Measurements from ENCODE around the gene RBM12. TPM values are rescaled to one million over a fixed set of nuclear protein-coding genes. Genes with fewer than 3 reads are reported as not detected.

RBM12 gene
- polyA plus RNA-seq, 10 donors: 42.0 to 60.9 (median 54.5) TPM

DNA sequence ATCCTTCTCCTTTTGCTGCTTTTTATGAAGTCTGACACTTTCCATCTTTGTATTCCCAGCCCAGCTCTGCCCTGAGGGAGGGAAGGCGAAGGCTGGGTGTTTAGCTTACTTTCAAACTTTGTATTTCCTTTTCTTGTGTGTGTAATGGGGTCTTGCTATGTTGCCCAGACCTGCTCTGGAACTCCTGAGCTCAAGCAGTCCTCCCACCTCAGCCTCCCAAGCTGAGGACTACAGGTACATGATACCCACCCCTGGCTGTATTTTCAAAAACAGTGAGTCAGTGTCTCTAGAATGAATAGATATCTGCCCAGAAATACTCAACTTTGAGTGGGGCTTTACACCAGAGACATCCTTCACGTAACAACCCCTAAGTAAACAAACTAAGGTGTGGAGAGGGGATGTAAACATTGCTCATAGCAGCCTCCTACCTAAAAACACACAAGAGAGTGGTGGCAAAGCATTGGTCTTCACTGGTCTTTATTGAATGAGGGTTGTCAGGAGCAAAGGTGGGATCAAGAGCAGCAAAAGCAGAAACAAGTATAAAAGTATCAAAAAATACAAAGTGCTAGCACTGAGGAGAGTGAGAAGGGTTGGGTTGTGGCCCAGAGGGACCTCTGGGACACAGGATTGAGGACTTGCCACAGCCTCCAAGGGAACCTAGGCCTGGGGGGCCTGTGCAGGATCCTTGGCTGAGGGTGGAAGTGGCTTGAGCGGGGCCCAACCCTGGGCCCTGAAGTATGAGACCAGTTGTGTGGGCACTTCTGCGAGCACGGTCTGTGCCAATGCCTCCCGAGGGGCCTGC is 38.9 kb downstream of the RBM12 start:
- no peak for DNase-seq

DNA sequence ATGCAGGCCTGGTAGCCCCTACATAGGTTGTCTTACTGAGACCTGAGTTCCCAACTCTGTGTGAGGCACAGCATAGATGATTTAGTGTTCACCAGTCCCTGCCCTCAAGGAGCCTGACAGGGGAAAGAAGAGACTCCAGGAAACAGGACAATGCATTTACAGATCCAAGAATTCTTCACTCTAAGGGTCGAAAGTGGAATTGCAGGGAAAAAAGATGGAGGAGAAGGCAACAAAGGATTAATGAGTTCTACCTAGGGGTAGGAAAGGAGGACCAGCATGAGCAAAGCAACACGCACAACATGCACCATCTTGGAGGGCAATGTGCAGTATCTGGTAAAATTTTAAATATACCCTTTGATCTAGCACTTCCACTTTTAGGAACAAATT is 43.1 kb downstream of the RBM12 start:
- no peak for DNase-seq

DNA sequence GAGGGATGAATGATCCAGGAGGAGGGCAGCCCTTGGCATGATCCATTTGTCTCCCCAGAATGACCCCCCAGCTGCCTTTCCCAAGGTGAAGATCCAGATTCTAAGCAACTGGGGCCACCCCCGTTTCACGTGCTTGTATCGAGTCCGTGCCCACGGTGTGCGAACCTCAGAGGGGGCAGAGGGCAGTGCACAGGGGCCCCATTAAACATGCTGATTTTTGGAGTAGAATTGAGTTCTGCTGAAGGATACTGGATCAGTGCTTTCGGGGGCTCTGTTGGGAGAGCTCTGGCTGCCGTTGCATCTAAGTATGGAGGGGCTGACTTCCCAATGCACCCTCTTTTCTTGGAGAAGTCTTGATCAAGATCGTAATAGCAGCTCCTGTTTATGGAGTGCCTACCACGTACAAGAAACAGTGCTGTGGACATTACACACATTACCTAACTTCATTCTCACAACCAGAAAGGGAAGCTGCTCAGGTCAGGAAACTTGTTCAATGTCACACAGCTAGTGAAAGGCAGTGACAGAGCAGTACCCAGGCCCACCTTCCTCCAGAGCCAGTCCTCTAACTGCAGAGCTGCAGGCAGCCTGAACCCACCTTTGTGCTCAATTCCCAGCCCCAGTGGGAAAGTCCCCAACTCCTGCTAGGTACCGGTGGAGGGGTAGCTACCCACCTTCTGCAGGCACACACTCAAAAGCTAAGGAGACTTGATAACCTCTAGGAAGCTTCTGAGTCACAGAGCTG is 43.7 kb downstream of the RBM12 start:
- no peak for DNase-seq

DNA sequence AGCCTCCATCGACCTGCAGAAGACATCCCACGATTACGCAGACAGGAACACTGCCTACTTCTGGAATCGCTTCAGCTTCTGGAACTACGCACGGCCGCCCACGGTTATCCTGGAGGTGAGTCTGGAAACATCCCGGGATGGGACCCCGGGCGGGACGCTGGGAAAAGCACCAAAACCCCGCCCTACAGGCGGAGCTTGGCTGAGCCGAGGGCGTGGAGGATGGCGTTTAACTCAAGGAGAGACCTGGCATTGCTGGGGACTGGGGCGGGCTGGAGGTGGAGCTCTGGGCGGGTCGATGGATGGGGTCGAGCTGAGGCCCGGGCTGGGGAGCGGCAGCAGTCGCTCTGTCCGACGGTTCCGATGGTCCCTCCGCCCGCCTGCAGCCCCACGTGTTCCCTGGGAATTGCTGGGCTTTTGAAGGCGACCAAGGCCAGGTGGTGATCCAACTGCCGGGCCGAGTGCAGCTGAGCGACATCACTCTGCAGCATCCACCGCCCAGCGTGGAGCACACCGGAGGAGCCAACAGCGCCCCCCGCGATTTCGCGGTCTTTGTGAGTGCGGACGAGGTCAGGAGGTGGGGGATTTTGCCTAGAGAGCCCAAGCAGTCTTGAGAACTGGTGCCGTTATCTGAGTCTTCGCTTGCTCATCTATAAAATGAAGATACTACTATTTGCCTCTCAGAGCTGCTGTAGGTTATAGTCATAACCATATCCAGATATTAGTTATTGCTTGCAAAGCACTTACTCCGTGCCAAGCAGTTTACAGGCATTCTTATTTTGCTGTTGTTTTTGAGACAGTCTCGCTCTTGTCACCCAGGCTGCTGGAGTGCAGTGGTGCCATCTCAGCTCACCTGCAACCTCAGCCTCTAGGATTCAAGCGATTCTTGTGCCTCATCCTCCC is 45.3 kb downstream of the RBM12 start:
- DNase-seq: peak; percentile 76 to 96 (median 88)

DNA sequence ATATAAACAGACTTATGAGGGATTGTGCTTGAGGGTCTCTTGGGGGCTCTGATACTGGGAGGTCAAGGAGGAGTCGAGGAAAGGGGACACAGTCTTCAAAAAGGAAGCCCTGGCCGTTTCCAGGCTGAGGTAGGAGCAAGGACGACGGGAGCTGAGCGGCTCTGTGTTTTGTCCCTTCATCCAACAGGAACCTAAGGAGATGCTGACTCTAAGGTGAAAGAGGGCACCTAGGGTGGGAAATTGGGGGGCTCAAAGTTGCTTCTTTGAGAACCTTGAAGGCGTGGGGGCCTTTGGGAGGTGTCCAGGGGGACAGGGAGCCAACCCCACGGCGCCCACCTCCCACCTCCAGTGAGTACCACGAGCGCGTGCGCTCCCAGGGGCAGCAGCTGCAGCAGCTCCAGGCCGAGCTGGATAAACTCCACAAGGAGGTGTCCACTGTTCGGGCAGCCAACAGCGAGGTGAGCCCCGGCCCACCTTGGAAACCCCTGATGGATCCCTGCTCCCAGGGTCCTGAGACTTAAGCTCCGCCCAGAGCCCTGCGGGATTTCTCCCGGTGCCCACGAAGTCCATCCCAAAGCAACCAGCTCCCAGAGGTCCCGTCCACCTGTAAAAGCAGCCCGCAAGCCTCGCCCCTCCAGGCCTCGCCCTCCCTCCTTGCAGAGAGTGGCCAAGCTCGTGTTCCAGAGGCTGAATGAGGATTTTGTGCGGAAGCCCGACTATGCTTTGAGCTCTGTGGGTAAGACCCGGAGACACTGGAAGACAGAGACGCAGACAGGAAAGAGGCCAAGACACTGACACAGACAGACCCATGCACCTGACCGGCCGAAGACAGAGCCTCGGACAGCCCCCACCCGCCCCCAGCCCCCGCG is 46.2 kb downstream of the RBM12 start:
- peak in 1 of 3 donors; percentile 66 for DNase-seq

DNA sequence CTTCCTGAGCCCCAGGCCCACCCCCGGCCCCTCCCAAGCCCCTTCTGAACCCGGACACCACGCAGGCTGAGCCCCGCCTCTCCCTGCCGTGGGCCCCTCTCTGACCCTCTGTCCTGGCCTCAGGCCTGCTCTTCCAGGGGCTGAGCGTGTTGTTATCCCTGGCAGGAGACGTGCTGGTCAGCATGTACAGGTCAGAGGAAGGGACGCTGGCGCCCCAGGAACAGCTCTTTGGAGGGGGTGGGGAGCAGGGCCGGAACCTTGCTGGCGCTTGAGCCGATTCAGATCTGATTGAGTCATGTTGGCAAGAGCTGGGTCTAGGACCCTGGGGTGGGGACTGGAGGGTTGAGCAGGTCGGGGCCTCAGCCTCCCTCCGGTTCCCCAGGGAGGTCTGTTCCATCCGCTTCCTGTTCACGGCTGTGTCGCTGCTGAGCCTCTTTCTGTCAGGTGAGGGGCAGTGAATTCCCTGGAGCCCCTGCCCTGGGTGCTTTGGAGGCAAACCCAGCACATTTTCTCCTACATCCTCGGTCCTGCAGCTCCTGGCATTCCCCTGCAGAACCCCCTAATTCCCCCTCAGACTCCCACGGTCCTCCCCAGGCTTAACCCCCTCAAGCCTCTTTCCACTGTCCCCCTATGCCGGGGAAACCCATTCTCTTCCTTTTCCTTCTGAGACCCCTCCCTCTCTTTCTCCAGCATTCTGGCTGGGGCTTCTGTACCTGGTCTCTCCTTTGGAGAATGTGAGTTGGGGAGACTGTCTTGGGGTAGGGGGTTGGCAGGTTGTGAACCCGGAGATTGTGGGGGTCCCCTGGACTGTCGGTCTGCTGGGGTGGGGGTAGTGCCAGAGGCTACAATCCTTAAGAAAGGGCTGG is 47.1 kb downstream of the RBM12 start:
- peak; percentile 59 to 94 (median 72) for DNase-seq

DNA sequence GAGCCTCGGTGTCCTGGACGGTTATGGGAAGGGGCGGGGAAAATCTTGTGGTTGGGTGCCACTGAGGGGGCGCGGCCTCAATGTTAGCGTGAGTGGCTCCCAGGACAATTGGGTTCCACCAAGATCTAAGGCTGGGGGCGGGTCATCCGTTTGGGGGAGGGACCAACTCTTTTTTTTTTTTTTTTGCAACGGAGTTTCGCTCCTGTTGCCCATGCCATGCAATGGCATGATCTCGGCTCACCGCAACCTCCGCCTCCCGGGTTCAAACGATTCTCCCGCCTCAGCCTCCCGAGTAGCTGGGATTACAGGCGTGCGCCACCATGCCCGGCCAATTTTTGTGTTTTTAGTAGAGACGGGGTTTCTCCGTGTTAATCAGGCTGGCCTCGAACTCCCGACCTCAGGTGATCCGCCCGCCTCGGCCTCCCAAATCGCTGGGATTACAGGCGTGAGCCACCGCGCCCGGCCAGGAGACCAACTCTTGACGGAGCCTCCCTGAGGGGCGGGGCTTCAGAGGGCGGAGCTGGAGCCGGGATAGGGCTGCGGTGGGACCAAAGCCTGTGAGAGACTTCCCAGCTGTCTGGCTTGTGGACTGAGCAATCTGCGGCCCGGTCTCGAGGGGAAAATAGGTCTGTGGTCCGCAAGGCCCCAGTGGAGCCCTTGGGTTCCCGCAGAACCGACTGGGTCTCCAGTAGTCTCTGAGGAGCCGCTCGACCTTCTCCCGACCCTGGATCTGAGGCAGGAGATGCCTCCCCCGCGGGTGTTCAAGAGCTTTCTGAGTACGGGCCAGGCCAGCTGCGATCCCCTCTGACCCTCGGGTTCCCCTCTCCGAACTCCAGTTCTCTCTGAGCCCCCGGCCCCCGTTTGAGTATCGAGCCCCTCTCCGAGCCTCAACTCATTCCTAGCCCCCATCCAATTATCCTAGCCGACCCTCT is 48.0 kb downstream of the RBM12 start:
- DNase-seq: peak; percentile 72 to 95 (median 74)

DNA sequence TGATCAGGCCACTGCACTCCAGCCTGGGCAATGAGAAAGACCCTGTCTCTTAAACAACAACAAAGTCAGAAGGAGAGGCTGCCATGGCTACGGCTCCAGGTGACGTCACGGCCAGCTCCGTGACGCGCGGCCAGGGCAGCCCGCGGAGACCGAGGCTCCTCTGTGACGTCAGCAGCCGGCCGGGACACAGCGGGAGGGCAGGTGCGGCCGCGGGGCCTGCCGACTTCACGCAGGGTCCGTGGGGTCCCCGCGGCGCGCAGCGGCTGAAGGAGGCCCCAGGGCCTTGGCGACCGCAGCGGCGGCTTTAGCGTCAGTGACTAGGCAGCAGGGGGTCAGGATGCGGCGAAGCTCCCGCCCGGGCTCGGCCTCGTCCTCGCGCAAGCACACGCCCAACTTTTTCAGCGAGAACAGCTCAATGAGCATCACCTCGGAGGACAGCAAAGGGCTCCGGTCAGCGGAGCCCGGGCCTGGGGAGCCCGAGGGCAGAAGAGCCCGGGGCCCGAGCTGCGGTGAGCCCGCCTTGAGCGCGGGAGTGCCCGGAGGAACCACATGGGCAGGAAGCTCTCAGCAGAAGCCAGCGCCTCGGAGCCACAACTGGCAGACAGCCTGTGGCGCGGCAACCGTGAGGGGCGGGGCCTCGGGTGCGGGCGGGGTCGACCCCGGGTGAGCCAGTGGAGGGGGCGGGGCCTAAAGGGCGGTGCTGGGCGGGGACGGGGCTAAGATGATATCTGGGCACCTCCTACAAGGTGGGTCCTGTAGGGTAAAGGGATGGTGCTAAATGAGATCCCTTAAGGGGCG is 48.8 kb downstream of the RBM12 start, which contains the start of gene SPAG4:
Gene SPAG4, plus strand, starts transcription at position 163 of the 798 bp plus-strand sequence. Its CDS starts 175 bp downstream, at position 338.
- peak; percentile 92 to 99 (median 96) for DNase-seq

DNA sequence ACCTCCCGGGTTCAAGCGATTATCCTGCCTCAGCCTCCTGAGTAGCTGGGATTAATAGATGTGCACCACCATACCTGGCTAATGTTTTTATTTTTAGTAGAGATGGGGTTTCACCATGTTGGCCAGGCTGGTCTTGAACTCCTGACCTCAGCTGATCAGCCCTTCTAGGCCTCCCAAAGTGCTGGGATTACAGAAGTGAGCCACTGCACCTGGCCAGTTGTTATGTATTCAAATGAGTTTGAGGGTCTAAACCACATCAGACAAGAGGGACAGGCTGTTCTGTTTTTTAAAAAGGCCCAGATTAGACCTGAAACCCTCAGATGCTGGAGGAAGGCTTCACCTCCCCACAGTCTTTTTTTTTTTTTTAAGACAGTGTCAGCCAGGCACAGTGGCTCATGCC is 53.2 kb downstream of the RBM12 start:
- DNase-seq: no peak

DNA sequence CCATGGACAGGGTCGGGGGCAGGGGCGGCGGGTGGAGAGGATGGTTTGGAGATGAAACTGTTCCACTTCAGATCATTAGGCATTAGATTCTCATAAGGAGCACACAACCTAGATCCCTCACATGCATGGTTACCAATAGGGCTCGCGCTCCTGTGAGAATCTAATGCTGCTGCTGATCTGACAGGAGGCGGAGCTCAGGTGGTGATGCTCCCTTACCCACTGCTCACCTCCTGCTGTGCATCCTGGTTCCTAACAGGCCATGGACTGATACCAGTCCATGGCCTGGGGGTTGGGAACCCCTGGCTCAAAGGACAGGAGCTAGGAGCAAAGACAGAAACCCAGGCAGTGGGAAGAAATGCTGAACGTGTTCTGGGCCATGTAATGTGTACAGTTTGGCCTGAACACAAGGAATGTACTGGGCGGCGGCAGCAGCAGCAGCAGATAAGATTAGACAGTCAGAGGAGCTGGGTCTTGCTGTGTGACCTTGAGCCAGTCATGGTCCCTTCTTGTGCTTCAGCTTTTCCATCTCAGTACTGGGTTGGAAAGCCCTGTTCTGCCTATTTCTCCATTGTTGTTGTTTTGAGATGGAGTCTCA is 53.8 kb downstream of the RBM12 start:
- DNase-seq: no peak

DNA sequence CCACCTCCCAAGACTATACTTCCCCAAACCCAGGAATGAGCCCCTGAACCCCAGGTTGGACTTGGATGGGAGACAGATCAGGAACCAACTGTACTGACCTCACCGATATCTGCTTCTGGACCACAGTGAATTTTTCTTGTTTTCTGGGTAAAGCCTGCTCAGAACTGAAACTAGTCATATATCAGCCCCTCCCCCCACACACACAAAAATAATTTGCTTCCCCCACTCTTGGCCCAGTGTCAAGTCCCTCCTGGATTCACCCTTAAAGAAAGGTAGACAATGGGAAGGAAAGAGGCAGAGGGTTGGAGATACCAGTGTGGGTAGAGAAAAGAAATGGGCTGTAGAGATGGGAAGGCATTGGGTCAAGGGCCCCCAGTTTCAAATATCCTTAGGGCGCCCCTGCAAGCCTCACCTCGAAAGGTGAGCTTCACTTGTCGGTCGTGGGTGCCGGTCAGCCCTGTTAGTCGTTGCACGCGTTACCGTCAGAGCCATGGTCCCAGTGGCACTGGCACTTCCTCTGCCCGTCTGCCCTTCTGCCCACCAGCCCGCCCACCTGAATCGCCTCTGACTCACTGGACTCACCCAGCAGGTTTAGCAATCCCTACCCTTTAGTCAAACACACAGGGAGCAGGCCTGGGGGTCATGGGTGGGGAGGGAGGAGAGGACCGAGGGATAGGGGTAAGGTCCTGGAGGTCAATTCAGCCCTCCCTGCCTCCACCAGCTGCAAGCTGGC is 57.5 kb downstream of the RBM12 start:
- no peak for DNase-seq

DNA sequence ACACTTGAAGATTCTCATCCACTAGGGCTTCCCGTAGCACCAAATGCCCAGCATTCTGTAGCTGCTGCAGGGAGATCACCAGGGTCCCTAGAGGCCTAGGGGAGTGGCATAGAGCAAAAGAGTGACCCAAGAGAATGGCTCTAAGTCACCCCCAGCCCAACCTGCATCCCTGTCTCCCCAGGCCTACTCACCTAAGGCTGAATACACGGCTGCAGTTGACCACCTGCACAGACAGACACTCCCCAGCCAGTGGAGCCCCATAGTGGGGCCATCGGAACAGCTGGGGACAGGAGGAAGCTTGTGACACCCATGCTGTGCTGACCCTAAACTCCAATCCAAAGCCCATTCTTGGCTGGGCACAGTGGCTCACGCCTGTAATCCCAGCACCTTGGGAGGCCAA is 58.6 kb downstream of the RBM12 start:
- no peak for DNase-seq

DNA sequence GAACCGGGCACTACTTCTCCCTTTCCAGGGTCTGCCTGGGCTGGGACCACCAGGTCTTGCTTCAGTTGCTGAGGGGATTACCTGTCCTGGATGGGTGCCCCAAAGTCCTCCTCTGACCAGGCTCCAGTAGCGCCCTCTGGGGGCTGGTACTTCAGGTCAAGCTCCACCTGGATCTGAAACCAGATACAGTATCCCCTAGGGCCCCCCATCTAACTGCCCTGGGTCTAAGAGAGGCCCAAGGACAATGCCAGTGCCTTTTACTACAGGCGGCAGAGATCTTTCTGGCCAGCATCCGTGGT is 60.3 kb downstream of the RBM12 start:
- peak in 1 of 3 donors; percentile 23 for DNase-seq

DNA sequence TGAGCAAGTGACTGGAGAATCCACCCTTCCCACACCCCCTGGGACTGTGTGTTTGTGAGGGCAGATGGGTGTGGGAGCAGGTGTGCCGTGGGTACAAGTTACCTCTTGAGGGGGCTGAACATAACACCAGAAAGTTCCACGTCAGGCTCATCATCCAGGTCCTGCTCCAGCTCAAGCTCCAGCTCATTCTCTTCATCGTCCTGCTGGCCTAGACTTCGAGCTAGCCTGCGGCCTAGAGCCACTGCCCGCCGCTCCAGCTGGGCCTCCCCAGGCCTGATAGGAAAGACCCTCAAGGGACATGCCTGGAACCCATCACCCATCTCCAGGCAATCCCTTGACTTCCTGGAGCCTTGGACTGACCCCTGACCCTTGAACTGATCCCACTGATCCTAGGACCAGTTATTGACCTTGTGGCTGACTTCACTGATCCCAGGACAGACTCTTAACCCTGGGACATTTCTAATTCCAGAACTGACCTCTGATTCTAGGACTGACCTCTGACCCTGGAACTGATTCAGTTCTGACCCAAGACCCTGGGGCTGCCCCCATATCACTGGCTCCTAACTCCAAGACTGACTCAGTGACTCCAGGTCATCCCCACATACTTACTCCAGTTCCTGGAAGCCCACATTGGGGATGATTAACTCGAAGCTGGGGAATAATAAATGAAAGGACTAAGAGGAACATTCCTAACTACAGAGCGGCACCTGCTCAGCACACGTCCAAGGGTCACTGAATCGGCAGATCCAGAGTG is 60.8 kb downstream of the RBM12 start:
- no peak for DNase-seq

DNA sequence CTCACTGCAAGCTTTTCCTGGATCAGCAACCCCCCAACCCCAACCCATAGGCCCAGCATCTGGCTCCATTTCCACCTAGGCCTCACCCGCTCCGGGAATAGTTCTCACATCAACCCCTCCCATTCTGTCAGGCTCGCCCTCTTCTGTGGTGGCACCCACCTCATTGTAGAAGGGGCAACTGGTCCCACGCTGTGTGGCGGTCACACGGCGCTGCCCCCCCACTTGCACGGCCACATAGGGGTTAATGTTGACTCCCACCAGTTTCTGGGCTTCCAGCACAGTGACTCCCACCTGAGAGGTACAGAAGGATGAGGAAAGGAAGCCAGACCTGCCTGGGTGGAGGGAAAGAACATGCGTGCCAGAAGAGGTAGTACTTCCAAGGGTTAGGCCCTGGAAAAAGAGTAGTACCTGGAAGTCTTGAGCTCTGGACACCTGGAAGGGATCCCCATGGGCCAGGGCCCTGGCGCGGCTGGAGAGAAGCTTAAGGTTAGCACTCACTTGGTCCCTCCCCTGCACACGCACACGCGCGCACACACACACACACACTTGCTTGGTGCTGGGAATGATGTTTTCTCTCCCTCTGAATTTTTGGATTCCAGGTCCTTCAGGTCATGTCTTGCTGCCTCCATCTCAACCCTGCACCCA is 61.7 kb downstream of the RBM12 start:
- DNase-seq: no peak

DNA sequence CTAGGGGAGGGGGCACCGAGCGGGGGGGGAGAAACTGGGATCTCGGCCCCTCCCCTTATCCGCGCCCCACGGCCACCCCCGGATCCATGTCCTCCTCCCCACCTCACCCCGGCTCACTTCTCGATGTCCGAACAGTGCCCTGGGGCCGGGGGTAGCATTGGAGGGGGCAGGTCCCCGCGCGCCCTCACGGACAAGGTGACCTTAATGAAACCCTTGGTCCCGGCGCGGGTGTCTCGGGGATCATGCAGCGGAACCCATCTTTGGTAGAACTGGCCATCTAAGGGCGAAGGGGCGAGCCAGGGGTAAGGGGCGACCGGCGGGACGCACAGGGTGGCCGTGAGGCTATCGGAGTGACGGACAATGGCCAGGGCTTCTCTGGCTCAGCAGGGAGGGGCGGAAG is 62.7 kb downstream of the RBM12 start:
- peak in 1 of 3 donors; percentile 15 for DNase-seq
